GM21717 (cell line): ENCODE data around the gene MCC.

Source experiments
- ATAC-seq: cut with Tn5 transposase; IDR thresholded peaks from one replicate; pipeline ENCODE4 v1.9.1; 2021; ENCODE audit warnings: mild to moderate bottlenecking, moderate library complexity; ENCODE audit not compliant: unreplicated experiment

The MCC gene

DNA sequence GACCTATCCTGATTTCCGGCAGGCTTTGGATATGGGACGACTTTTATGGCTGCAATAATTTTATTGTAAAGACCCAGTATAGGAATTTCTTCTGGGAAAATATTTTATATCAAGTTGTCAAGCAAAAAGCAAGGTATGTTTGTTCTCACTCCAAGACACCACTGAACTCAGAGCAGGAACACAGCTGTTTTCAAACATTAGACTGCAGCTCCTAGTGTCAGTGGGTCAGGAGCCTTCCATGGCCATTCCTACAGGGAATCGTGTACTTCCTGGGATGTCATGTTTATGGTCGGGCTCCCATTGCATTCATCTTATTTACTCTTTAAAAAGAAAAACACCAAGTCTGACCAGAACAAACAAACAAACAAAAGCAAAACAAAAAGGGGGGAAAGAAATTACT is 278.8 kb downstream of the MCC start:
- ATAC-seq = no peak

DNA sequence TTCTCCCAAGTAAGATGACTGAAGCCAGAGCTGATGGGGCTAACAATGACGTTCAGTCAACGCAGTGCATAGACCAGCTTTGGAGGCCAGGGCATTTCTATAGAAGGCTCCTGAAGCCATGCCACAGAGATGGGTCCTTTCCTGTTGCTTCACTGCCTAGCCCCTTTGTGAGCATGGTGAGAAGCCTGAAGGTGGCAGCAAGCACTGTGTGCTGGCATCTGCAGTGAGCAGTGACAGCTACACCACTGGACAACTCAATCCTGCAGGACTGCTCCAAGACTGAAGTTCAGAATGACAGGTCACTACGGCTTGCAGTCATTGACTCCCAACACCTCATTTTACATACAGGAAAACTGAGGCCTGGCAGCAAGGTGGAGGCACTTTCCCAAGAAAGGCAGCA is 282.4 kb downstream of the MCC start:
- no peak for ATAC-seq

DNA sequence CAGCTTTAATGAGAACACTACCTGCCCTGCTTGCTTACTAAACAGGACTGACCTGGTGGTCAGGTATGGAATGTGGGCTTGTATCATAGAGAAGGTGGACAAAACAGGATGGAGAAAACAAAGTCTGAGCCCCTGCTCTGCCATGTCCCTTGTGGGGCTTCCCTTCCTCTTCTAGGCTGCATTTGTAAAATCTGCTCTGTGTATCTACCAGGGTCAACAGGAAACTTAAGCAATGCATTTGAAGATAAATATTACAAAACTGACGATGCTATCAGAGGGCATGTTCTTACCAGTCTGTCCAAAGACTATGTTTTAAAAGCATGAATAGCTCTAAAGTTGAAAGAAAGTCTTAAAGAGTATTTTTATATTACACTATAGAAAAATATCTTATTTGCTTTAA is 282.9 kb downstream of the MCC start:
- no peak for ATAC-seq

DNA sequence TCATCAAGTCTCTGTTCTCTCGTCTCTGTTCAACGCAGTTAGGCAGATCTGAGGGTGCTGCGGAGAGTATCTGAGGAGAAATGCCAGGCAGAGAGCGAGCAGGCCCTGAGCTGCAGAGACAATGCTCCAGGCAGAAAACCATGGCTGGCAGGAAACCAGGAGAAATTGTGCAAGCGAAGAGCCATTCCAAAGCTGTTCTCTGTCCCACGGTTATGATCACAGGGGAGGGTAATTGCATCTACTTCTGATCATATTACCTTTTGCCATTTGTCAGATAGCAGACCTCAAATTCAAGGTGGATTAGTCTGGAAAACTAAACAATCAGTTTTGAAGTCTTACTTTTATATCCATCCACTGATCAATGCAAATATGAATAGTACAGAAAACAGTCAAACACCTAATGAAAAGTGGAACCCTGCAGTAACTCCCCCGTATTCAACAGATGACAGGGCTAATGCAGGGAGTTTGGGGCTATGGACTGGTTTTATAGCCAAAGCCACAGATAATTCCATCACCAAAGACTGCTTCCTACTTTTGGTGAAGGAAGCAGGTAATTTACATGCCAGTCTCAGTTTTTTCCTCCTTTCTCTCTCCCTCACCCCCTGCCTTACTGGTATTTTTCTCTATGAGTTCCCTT is 283.6 kb downstream of the MCC start:
- ATAC-seq = no peak

DNA sequence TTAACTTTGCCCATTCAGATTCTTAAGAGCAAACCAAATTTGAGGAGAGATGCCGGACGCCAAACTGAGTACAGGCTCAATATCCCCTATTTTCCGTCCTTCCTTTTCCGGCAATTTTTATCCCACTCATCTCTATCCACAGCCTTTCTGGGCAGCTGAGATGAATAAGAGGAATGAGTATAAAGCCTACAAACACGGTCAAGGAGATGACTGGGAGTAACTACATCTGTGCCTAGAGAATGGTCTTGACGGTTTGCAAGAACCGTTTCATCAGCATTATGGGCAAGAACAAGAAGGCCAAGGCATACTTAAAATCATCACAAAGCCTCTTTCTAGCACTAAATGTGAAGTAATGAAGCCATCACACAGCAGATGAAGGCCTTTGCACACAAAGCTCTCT is 284.3 kb downstream of the MCC start:
- ATAC-seq = no peak

DNA sequence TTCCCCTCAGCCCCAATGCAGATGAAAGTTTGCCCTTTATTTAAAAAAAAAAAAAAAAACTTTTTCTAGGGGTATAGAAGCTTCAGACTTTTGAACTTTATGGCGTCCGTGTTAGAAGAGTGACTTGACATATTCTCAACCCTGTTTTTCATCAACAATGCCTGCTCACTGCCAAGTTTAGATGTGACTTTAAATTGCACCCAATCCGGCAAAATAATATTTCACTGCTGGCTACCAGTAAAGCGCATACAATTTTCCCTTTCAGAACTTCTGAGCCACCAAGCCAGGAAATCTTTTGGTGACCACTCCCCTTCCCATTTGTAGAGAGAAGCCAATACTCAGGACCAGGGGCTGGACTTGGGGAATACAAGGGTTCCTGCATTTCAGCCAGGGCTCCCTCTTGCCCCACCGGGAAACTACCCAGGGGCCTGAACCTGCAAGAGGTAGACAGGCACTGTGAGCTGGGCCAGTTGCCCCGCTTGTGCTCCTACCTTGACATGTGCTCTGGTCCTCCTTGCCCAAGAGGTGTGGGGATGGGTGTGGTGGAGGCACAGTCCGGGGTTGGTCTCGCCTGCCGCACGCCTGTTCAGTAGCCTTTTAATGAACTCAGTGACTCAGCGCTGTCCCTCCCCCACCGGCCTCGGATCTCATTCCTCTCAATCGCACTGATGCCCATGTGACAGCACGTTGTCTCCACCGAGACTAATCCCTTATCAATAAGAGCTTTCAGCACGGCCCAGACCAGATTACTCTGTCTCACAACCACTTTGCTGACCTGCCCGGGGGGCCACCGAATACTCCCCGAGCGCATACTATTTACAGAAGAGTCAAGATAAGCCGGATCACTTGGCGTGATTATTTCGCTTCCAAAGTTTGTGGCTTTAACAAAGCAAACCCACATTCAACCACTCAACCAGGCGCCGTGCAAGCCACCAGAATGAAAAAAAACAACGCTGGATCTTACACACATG is 285.2 kb downstream of the MCC start:
- no peak for ATAC-seq

DNA sequence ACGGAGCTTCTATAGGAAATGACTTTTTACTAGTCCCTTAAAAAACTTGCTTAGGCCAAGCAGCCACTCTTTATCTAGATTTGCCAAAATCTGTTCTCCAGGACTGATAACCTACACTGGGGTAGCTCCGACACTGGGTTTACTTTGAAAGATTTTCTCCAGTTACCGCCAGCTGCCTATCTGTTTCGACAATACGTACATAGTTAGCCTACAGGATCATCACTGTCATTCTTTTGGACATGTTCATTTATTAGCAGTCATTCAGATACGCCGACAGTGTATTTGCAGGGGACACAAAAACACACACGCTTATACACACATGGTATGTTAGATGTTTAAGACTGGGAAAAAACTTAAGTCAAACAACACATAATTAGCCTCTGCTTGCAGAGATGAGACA is 286.0 kb downstream of the MCC start:
- no peak for ATAC-seq

DNA sequence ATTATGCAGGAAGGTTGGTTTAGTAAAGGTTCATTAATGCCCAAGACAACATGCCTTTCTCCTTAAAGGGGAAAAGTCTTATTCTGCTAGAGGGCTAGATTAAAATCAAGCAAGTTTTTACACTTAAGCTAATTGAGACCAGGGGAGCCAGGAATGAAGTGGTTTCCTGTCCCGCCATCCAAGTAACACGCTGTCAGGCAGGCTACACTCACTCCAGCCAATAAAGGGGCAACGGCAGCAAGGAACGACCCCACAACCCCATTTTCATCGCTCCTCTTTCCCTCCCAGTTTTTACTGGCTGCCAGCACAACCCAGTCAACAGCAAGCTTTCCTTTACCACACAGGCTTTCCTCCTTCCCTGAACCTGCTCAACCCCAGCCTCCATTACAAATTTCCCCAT is 286.5 kb downstream of the MCC start:
- no peak for ATAC-seq

DNA sequence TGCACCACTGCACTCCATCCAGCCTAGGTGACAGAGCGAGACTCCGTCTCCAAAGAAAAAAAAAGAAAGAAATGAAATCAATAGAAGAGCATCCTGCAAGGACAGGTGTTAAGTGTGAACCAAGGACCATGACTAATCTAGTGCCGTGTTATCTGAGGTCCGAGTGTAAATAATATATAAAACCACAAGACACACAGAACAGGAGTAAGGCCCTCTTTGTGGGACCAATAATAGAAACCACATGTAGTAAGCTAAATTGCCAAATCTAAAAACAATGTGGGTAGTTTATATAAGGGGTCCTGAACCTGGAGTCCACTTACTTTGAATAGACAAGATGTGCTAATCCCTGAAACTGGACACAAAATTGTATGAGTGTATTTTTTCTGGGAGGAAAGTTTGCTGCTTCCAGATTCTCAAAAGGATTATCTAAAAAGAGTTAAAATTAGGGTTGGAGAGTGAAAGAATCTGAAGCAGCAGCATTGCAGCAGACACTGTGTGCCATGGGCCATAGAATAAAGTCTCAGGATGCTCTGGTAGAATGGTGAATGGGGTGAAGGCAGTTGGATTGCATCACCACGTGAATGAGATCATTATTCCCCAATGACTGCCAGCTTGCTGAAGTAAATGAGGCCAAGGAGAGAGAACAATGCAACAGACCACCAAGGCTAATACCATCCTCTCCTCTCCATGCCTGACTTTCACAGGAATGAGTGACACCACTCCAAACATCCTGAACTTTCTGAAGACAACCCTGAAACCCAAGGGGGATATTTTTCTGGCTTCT is 288.9 kb downstream of the MCC start:
- no peak for ATAC-seq

DNA sequence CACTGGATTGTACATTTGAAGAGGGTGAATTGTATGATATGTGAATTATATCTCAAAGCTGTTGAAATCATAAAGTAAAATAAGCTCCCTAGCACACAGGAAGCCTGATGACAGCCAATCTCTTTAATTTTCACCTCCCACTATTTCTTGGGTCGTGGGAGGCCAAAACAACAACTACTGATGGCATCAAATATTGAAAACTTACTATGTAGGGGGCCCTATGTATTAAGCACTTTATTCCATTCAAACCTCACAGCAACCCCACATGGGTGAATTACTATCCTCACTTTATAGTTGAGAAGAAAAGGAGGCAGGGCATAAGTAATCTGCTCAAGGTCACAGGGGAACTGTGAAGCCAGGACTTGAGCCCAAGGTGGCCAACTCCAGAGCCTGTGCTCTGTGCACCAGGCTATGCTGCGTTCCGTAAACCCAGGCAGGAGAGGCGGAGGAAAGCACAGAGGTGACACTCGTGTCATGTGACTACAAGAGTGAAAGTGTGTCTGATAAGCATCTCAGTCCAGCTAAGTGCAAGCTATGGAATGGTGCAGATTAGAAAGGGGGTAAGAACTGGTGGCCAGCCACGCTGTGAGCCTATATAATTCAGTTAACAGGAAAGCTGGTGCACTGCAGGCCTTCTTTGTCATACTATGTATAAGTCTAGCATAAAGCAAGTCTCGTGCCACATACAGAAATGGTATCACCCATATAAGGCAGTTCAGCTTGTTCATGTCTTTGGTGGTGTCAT is 290.6 kb downstream of the MCC start:
- no peak for ATAC-seq

DNA sequence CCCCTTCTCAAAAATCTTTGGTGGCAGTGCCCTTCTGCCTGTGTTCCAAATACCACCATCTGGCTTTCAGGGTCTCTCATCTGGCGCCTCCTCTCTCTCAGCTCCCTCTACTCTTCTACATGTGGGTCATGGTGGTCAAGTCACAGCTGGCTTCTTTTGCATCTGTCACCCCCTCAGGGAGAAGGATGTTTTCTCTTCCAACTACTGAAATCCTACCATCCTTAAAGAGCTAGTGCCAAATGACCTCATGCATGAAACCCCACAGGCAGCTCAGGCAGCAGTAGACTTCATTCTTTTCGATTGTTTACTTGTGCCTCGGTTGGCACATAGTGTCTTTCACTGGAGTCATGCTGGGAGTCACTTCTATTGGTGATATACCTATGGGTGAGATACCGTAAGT is 292.5 kb downstream of the MCC start:
- no peak for ATAC-seq

DNA sequence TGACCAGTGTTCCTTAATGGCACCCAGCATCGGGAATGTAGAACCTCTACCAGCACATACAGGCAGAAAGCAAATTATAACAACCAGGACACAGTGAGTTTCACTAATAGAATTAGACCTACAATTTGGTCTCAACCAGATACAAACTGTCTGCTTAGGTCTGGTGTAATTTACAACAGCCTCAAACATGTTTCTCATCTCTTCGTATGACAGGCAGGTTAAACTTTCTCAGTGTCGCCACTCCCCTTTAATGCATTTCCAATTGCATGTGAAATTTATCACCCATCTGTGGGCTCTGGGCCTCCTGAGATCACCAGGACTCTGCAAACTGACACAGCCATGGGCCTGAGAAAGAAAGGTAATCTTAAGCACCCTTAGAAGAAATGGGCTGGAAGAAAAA is 293.0 kb downstream of the MCC start:
- ATAC-seq = no peak

DNA sequence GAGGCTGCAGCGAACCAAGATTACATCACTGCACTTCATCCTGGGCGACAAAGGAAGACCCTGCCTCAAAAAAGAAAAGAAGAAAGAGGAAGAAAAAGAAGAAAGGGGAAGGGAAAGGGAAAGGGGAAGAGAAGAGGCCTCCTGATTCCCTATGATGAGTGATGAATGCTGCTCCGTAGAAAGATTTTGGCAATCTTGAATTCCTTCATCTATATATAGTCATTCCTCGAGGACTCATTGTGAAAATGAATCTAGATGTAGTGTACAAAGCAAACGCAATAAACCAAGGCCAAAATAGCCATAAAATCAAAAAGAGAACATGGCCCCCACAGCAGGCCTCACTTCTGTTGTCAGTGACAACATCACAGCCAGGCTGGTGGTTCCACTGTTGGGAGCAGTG is 293.7 kb downstream of the MCC start:
- ATAC-seq = no peak

DNA sequence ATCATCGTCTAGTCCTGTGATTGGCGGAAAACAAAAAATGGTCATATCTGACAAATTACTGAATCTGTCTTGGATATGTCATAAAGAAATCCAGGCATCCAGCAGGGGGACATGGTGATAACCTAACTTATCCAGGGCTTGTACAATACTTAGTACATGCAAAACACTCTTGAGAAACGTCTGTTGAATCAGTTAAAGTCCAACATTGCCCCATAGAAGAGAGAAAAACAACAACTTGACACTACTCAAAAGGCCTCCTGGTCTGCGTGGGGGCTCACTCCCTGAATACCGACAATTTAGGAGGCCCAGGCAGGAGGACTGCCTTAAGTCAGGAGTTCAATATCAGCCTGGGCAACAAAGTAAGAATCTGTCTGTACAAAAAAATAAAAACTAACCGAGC is 294.1 kb downstream of the MCC start:
- ATAC-seq = no peak

DNA sequence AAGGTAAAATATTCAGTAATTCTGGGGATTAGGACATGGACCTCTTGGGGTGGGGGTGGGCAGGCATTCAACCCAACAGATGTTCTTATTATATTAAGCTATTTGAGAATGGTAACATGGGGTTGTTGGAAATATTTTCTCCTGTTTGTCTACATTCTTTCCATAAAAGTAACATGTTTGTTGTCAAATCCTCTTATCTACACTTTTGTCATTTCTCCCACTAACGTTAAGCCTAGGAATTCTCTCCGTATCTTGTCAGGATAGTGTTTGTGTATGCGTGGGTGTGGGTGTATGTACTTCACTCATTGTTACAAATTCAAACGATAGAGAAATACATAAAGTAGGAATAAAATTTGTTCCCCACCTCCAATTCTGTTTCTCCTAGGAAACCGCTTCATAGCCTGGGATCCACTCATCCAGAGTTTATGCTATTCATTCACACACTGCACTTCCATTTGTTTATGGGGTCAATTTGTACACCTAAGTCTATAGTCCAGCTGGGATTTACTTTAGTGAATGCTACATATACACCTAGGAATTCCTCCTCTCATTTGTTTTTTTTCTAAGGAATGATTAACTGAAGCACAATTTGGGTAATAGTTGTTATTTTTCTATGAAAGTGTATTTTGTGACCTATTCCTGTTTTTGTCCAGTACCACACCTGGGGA is 294.8 kb downstream of the MCC start:
- no peak for ATAC-seq

DNA sequence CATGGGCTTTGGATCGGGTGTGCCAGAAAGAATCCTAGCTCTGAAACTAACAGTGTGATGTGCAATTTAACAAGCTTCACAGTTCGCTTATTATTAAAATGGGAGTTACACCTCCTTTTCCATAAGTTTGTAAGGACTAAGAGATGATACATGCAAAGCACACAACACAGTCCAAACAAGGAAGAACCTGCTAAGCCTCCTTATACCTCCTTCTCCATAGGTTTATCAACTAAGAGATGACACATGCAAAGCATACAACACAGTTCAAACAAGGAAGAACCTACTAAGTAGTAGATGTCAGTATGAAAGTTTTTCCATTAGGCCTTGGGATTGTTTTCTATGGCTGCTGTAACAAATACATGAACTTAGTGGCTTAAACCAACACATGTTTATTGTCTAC is 295.7 kb downstream of the MCC start:
- no peak for ATAC-seq

DNA sequence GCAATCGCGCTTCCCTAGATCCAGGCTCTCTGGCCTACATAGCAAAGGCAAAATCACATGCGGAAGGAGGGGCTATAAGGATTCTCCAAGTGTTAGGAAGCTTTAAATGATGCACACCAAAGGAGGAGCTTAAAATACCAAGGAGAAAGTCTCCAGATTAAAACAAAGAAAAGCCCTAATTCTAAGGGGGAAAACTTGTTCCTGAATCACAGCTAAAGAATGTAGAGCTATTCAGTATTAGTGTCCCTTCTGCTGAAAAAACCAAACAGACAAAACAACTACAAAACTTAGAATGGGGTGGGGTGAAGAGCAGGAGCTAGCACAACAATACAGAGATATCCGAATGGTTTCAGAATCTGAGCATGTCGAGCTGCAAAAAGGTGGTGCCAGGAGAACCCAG is 297.9 kb downstream of the MCC start:
- no peak for ATAC-seq

DNA sequence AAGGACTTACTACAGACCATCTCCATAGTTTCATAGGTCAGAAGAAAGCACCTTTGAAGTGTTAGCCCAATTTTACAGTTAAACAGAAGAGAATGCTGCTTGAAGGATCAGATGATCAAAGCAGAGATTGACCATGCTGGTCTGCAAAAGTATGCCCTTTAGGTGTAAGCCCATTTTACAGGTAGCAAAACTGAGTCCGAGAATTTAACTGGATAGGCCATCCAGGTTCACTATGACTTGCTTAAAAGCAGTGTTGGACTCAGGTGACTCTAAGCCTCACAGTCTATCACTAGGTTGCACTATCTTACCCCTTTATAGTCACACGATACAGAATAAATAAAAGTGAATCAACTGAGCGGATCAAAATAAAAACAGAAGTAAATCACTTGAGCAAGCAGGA is 299.0 kb downstream of the MCC start:
- no peak for ATAC-seq

DNA sequence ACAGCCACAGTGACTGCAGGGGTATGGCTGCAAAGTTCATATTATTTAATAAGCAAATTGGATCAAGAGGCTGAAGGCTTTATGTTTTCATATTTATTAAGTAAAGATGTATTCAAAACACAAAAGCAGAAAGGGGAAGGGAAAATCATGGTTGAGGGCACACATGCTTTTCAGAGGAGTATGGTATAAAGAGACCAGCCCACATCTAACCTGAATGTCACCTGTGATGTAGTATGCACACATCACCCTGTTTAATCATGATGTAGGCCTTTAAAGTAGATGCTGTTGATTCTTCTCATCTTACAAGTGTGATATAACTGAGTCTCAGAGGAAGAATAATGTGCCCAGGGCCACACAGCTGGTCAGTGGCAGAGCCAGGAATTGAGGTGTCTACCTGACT is 299.8 kb downstream of the MCC start:
- ATAC-seq = no peak

DNA sequence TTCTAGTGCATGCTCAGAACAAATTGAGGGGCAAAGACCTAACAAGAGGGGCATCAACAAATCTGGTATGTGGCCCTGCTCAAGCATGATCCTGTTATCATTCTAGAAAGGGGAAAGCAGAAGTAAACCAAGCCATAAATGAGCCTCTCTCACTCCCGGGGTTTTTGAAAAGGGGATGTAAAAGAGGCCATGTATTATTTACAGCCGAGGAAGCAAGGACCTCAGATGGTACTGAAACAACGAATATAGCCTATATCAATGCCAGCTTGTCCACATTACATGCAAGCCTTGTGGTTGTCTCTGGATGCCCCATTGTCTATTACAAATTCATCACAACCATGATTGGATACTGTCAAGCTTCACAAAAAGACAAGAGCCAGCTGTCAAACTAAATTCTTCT is 300.3 kb downstream of the MCC start:
- ATAC-seq = peak; percentile 65
